Measurements from ENCODE around the gene TFAP2D.

TFAP2D gene

GRCh38 chr6:50713226-50713625 lies at the start of gene TFAP2D:
TFAP2D (plus strand) TSS chr6:50713526; CDS start chr6:50714056, 530 bp downstream.
- DNase-seq = no peak

DNA sequence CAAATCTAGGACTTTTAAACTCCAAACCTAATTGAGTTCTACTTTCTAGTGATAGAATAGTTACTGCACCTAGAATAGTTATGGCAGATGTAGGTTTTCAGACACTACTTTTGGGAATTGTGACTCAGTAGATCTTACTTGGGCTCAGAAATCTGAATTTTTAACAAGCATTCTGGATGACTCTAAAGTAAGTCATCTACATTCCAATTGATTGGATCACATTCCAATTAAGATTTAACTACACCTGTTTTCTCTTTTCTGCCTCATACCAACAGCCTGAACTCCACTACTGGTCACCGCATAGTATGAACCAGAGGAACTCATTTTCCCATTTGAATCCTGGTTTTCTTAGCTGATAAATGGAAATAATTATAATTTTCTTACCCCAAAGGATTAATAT lies 49.5 kb upstream of the TFAP2D start:
- DNase-seq = no peak

- DNase-seq = no peak
Measured at GRCh38 chr6:50666089-50666488, 47.2 kb upstream of the TFAP2D start.

GRCh38 chr6:50681213-50681824 lies 32.0 kb upstream of the TFAP2D start:
- DNase-seq = no peak

- no peak for DNase-seq
Measured at GRCh38 chr6:50689210-50689609, 24.1 kb upstream of the TFAP2D start.

GRCh38 chr6:50691814-50692495 lies 21.4 kb upstream of the TFAP2D start:
- DNase-seq = no peak

DNA sequence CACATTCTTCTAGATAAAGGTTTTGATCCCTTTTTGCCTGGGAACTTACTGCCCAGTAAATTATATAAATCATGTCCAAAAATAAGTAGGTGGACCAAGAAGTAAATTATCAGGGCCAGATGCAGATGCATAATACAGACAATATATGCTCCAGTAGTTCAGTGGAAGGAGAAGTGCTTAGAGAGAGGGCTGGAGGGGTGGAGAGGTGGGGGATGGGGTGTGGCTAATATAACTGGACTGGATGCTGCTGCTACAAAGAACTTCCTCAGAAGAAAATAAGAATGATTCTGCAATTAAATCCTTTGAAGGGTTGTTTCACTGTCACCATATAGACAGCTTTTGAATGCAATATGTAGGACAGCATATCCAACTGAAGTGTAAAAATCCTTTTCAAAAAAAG lies 14.8 kb upstream of the TFAP2D start:
- DNase-seq = no peak

GRCh38 chr6:50699051-50699775 lies 14.1 kb upstream of the TFAP2D start:
- DNase-seq = no peak

DNA sequence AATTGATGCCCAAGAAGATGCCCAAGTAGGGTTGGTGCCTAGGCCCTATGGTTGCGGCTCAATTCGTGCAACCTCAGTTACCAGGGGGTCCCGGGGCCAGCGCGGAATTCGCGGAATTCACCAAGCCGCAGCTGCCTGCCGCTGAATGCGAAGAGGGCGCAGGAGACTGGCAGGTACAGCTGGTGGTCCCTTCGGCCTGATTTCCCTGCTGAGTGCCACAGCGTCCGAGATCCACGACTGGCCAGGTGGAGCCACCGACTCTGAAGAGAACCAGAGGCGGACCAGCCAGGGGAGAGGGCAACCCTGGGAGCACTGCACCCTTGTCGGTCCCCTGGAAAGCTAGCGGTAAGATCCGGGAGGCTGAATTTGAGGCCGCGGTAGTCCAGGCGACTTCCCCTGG lies 6.8 kb upstream of the TFAP2D start:
- no peak for DNase-seq

GRCh38 chr6:50707191-50707590 lies 6.1 kb upstream of the TFAP2D start:
- no peak for DNase-seq

DNA sequence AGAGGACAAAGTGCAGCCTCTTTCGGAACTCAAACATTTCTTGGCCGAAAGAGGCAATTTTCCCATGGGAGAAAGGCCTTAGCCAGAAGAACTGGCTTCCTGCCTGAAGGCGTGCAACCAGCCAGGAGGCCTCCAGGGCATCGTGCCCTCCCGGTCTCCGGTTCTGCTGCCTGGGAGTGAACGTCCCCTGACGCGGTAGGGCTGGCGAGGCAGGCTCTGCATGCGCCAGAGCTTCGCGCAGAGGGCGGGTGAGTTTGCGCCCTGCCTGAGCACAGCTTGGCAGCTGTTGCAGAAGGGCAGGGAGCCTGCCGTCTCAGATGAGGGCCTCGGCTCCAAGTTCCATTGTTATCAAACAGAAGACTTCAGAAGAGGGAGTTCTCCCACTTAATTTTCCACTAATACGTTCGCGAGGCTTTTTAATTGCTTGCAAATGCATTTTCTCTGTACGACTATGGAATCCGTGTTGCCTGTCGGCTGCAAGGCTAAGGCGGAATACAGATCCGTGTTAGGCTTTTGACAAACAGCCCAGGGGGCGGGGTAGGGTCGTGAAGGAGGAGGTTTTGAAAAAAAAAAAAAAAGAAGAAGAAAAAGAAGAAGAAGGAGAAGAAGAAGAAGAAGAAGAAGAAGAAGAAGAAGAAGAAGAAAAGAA lies 5.5 kb upstream of the TFAP2D start:
- DNase-seq = no peak

GRCh38 chr6:50708664-50709365 lies 4.5 kb upstream of the TFAP2D start:
- DNase-seq = no peak

DNA sequence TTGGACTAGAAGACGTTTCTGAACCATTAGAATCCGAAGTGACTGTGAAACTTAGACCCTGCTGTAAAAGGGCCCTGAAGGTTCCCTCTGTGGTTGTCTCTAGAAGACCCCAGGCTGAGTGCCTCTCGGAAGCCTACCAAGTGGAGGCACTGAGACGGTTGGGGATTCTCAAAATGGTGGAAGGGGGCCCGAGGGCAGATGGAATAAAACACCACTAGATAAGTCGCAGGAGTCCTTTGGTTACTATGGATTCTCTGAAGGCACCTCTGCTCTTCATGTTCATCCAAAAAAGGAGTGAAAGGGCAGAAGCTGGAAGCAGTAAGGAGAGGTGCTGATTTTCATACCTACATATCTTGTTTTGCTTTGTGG lies 4.0 kb upstream of the TFAP2D start:
- DNase-seq = no peak

DNA sequence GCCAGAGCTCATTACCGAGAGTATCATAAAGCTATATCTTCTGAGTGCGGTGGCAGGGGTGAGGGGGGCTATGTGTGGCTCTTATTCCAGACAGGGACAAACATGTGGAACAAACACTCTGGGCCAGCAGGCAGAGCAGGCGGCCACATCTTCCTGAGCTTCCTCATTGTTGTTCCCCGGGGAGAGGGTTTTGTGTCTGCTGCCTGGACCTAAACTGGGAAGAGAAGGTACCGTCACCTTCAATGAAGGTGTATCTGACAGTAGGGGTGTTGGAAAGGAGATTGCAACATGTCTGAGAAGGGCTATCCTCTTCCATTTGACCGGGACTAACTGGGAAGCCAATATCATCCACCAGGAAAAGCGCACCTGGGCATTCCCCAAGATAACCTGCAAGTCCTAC lies 1.6 kb upstream of the TFAP2D start:
- DNase-seq = no peak

- no peak for DNase-seq
Measured at GRCh38 chr6:50712291-50712690, 1.0 kb upstream of the TFAP2D start.

DNA sequence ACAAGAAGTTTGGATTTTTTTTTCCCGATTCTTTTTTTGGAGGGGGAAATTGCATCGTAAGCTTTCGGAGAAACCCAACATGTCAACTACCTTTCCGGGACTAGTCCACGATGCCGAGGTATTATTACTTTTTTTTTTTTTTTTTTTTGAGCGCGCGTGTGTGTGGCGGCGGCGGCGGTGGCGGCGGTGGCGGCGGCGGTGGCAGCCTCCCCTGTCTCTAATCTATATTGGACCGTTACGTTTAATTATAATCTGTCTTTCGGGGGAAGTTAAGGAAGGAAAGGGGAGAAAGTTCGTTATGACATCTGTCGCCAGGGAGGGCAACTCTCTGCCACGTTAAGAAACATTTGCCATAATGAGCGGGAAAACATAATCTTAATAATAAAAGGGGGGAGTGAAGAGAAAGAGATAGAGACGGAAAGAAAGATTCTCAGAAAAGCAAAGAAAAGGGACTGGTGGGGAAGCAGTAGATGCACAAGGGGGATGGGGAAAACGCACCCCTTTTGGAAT lies 706 bp downstream of the TFAP2D start:
- no peak for DNase-seq

DNA sequence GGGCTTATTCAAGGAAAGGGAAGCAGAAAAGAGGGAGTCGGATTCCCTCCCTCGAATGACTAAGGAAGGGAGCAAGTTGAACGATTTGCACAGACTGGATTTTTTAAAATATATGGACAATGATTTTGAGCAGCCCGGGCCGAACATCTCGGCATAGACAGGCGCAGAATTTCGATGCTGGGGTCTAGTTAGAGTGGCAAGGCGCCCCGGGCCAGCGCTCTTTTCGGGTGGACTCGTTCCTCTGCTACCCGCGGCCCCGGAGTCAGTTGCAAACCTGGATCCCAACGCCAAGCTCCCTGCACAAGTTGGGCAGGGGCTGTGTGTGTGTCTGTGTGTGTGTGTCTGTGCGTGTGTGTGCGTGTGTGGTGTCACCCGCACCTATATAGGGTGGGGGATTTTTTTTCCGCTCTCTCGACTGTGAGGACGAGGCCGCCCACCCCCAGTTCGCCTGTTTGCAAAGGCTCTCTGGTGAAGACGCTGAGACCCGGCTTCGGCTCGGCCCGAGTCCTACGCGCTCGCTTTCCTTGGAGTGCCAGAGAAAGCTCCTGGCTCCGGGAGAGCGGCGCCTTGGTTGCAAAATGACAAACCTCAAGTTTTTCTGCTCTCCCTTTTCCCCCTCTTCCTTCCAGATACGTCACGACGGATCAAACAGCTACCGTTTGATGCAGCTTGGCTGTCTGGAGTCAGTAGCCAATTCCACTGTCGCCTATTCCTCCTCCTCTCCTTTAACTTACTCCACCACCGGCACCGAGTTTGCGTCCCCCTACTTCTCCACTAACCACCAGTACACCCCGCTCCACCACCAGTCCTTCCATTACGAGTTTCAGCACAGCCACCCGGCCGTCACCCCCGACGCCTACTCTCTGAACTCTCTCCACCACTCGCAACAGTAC lies 1.4 kb downstream of the TFAP2D start:
- DNase-seq = no peak

DNA sequence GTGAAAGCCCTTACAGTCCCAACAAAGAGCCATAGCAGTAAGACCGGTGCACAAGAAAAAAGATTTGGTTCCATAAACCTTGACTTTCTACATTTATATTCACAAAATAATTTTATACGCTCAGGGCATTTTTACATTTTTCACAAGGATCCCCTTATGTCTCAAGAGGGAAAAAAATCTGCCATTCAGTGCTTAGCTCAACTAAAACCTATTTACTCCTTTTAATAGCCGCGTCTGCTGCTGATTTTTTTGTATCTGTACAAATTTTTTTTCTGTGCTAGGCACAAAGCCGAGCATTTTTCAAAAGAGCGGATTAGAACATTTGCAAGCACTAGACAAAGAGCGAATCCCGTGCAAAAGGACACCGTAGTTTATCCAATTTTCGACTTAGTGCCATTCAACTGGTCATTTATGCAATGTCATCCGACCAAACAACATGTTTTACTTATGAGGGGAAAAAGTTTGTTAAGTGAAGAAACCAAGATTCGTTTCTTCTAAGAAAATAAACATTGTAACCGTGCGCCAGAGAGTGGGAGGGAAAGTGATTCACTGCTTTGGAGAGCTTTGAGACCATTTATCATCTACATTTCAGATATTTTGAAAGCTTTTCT lies 3.7 kb downstream of the TFAP2D start:
- no peak for DNase-seq

DNA sequence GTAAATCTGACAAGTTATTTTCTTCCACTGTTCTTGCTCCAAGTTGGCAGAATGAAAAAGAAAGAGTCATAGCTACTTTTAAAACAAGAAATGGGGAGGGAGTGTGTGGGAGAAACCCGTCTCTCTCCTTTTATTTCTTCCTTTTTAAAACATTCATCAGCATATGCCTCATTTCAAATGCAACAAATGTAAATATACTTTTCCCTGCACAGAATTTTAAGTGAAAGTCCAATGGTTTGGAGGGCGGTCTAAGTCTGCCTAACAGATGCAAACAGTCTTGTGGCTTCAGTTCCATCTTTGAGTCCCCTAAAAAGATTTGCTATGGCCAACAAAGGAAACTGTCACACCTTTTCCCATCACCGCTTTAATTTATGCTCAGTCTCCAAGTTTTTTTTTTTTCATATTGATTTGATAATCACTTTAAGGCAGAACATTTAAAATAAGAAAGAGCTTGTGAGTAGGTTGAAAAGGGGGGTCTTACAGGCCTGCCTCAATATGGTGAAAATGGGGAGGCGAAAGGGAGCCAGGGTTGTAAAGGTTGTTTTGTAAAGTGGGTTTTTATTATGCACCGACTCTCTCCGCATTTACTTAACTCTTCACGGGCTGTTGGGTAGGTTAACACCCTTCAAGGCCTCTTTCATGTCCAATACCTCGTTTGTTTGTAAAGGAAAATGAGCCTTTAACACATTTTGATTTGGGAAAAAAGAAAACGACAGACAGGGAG lies 4.6 kb downstream of the TFAP2D start:
- no peak for DNase-seq

DNA sequence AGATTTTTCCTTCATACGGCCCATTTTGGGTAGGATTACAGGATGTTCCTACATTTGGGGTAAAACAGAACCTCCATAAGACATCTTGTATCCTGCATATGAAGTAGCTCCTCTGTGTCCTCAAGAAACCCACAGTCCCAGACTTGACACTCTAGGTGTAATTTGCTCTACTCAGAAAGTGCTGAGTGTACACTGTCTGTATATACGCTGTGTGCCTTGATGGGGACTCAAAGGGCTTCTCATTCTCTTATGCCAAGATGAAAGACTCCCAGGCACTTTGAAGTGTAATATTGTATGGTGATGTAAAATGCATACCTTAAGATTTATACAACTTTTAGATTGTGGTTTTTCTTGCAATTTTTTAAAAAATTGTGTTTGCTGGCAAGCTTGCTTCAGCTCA lies 5.2 kb downstream of the TFAP2D start:
- no peak for DNase-seq

- DNase-seq = no peak
Measured at GRCh38 chr6:50720623-50721022, 7.3 kb downstream of the TFAP2D start.

Measured in NCI-H446 treated with DMSO at 0.1 percent for 48 hours (cell line).